Measurements from ENCODE around the gene CFAP97.

GRCh38 chr4:185213877-185214276, 10.1 kb upstream of the CFAP97 start:
- TF ChIP-seq, protein P1, sequence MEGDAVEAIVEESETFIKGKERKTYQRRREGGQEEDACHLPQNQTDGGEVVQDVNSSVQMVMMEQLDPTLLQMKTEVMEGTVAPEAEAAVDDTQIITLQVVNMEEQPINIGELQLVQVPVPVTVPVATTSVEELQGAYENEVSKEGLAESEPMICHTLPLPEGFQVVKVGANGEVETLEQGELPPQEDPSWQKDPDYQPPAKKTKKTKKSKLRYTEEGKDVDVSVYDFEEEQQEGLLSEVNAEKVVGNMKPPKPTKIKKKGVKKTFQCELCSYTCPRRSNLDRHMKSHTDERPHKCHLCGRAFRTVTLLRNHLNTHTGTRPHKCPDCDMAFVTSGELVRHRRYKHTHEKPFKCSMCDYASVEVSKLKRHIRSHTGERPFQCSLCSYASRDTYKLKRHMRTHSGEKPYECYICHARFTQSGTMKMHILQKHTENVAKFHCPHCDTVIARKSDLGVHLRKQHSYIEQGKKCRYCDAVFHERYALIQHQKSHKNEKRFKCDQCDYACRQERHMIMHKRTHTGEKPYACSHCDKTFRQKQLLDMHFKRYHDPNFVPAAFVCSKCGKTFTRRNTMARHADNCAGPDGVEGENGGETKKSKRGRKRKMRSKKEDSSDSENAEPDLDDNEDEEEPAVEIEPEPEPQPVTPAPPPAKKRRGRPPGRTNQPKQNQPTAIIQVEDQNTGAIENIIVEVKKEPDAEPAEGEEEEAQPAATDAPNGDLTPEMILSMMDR (IDR thresholded peaks at IDR 0.05) = no peak
- no peak for TF ChIP-seq POLR2A (IDR thresholded peaks at IDR 0.05)
